ENCODE data around the gene PRSS16. TPM values are rescaled to one million over a fixed set of nuclear protein-coding genes. Genes with fewer than 3 reads are reported as not detected.
A peak's percentile ranks its signal among the peaks of the same experiment; 100 is the strongest.

The PRSS16 gene
- total and polyA plus RNA-seq, 2 donors = 1.0 to 2.0 TPM

DNA sequence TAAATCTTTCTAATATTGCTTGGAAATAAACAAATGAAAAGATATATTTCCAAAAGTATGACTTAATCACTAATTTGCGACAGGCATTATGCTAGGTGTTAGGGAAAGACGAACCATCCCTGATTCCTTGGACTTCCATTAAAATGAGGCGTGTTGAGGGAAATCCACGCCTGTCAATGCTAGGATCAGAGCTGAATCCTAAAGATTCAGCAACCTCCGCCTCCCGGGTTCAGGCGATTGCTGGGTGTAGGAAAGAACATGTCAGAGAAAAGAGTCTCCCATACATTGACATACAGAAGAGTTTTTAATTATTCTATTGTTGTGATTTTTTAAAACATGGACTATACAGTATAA lies 16.8 kb upstream of the PRSS16 start:
- Histone ChIP-seq H3K36me3 (ENCODE audit: insufficient read depth) (no peaks in the 10 kb centered on the region), H3K4me1 (ENCODE audit: insufficient read depth) (no peaks in the 10 kb centered on the region), H3K4me3 (ENCODE audit: low read depth, low read length) (no peak overlapping the region), H3K27ac (ENCODE audit: low read depth) (no peak overlapping the region)
- DNase-seq (ENCODE audit: extremely low spot score) = no peak
- WGBS = 22% methylated on average over 7 of the region's 7 CpGs

DNA sequence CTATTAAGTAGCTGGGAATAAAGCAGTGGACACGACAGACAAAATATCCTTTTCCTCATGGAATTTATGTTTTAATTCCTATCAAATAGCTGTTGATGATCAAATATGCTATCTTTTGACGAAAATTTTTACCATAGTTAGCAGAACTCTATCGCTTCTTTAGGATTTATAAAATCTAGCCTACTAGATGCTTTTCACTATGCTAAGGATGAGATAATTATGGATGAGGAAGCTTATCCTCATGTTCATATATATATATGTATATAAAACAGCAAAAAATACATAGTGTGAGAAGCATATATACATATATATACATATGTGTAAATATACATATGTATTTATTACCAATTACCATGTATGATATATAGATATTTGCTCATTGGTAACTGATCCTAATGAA lies 12.9 kb upstream of the PRSS16 start:
- Histone ChIP-seq H3K4me1 (ENCODE audit: insufficient read depth) (no peaks in the 10 kb centered on the region), H3K36me3 (ENCODE audit: insufficient read depth) (no peaks in the 10 kb centered on the region), H3K4me3 (ENCODE audit: low read depth, low read length) (no peak overlapping the region), H3K27ac (ENCODE audit: low read depth) (no peak overlapping the region)
- no peak for DNase-seq (ENCODE audit: extremely low spot score)
- 67% methylated on average over 3 of the region's 3 CpGs for WGBS

GRCh38 chr6:27237089-27237803 lies 10.3 kb upstream of the PRSS16 start:
- H3K4me1 ChIP-seq (ENCODE audit: insufficient read depth) = no peaks in the 10 kb centered on the region

DNA sequence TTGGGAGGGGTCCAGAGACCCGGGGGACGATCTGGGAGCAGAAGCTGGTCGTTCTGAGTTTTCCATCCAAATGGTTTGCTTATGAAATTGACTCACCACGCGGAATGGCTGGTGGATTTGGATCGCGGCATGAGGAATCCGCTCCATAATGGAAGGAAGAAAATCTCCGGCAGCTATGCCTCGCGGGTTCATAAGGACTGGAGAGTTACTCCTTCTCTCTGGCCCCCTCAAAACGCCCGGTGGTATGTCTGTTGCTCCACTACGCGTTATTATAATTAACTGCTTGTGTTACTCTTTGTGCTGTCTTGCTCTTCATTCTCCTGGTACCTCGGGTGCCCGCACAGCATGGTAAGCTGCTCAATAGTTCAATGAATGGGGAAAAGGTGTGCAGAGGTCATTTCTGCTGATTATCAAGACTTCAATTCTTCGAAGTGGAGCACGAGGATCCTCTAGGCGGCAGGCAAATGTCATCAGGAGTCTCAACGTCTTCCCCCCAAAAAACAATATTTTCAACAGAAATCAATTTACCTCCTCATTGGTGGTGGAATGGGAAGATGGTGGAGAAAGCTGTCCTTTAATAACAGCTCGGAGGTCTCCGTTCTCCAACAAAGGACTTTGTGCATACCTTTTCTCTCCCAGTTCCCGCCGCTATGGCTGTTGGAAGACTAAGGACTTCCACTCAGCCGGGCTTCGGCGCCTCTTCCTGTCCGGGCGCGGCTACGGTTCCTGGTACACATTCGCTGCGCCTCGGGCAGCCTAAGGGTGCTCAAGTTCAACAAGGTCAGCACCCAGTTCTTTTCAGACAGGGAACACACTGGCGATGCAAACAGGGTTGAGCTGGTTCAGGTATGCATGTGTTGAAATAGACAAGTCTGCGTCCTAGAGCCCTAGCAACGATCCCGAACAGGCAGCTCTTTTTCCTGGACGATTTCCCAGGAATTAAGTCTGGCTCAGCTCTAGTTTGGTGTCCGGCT lies 9.2 kb upstream of the PRSS16 start:
- no peak for DNase-seq (ENCODE audit: extremely low spot score)
- Histone ChIP-seq H3K4me1 (ENCODE audit: insufficient read depth) (no peaks in the 10 kb centered on the region), H3K27ac (ENCODE audit: low read depth) (no peak overlapping the region), H3K36me3 (ENCODE audit: insufficient read depth) (no peaks in the 10 kb centered on the region), H3K4me3 (ENCODE audit: low read depth, low read length) (no peak overlapping the region)
- WGBS = 4% methylated on average over 41 of the region's 41 CpGs

More at GRCh38 chr6:27237089-27237803, 10.3 kb upstream of the PRSS16 start:
- WGBS = 16% methylated on average over 20 of the region's 20 CpGs
- no peaks in the 10 kb centered on the region for H3K36me3 ChIP-seq (ENCODE audit: insufficient read depth)
- no peak for DNase-seq (ENCODE audit: extremely low spot score)
- H3K27ac ChIP-seq (ENCODE audit: low read depth) = no peak overlapping the region
- no peak overlapping the region for H3K4me3 ChIP-seq (ENCODE audit: low read depth, low read length)

DNA sequence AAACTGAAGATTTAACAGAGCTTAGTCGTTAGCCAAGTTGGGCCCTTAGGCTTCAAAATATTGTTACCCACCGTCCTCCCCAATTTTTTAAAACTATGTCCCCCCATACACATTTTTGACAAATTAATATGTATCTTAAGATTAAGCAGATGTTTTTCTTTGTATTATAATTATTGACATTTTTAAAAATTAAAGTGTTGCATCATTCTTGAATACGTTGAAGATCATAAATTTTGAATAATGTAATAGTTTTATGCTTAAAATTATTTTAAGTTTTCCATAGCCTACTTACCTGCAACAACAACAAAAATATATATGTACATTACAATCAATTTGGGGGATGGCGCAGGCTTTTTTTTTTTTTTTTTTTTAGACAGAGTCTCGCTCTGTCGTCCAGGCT lies 8.2 kb upstream of the PRSS16 start:
- no peaks in the 10 kb centered on the region for H3K36me3 ChIP-seq (ENCODE audit: insufficient read depth)
- H3K4me1 ChIP-seq (ENCODE audit: insufficient read depth) = no peaks in the 10 kb centered on the region
- H3K27ac ChIP-seq (ENCODE audit: low read depth) = no peak overlapping the region
- no peak for DNase-seq (ENCODE audit: extremely low spot score)
- H3K4me3 ChIP-seq (ENCODE audit: low read depth, low read length) = no peak overlapping the region
- WGBS = 81% methylated on average over 6 of the region's 6 CpGs

GRCh38 chr6:27241443-27241842 lies 6.1 kb upstream of the PRSS16 start:
- H3K4me1 ChIP-seq (ENCODE audit: insufficient read depth) = no peaks in the 10 kb centered on the region
- no peak overlapping the region for H3K4me3 ChIP-seq (ENCODE audit: low read depth, low read length)
- WGBS = 74% methylated on average over 7 of the region's 7 CpGs
- H3K36me3 ChIP-seq (ENCODE audit: insufficient read depth) = no peaks in the 10 kb centered on the region
- H3K27ac ChIP-seq (ENCODE audit: low read depth) = no peak overlapping the region
- no peak for DNase-seq (ENCODE audit: extremely low spot score)

DNA sequence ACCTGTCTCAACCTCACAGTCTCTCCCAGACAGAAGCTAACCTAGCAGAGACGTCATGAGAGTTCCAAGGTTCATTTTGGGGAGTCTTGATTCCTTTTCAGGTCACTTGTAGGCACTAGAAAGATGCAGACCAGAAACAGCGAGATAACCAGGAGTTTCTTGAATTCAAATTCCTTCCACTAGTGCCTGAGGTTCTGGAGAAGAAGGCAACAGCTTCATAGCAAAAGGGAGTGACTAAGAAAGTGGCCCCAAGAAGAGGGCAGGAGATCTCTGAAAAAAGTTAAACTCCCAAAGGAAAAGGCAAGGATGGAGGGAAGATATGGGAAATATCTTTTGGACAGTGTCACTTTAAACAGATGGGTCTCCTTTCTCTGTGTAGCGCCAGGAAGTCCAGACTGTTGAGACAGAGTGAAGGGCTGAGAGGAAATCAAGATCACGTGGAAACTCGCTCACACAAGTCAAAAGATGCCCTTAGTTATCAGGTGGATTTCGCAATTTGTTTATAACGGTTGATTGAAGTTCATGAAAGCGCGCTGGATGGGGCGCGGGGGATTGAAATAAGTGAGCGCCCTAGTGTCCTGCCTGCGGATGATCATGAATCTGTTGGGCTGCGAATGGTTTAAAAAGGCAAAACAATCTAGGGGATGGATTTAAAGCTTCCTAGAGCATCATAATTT lies 4.8 kb upstream of the PRSS16 start:
- no peaks in the 10 kb centered on the region for H3K4me1 ChIP-seq (ENCODE audit: insufficient read depth)
- no peak for DNase-seq (ENCODE audit: extremely low spot score)
- no peak overlapping the region for H3K4me3 ChIP-seq (ENCODE audit: low read depth, low read length)
- H3K27ac ChIP-seq (ENCODE audit: low read depth) = no peak overlapping the region
- H3K36me3 ChIP-seq (ENCODE audit: insufficient read depth) = no peaks in the 10 kb centered on the region
- WGBS = 61% methylated on average over 14 of the region's 14 CpGs

DNA sequence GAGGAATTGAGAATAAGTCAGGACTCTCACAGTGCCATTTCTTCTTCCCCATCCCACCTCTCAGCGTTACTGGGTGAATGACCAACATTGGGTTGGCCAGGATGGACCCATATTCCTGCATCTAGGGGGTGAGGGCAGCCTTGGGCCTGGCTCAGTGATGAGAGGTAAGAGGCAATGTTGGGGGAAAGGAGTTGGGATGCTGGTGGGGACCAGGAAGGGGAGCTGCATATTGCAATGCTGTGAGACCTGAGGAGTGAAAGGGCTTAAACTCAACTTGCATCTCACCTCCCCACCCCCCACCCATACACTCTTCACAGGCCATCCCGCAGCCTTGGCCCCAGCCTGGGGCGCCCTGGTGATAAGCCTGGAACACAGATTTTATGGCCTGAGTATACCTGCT lies 1.3 kb downstream of the PRSS16 start:
- 44% methylated on average over 3 of the region's 3 CpGs for WGBS

DNA sequence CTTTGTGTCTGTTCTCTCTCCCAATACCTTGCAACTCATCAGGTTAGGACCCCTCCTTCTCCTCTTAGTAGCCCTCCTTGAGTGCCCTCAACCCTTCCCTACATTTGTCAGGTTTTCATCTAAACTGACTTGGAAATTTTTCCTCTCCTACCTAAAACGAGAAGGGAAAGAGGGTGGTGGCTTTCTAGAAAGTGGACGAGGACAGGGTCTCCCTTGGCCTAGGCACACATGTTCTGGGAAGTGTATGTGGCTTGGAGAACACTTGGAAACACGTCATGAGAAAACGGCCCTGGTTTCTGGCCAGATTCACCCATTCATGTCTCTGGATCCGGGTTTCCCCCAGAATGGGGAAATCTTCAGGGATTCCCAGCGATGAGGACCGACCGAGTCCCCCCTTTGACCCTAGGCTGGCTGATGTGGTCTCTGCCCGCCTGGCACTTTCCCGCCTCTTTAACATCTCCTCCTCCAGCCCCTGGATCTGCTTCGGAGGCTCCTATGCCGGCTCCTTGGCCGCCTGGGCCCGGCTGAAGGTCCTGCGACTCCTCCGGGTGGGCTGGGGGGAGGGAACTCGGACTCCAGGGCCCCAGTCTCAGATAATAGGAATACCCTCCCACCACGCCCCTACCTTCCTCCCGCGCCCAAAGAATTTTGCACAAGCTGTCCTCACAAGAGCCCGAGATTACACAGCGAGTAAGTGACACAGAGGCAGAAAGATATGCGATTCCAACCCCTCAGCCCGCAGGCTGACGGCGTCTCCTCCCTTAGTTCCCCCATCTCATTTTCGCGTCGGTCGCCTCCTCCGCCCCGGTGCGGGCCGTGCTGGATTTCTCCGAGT lies 3.0 kb downstream of the PRSS16 start:
- Histone ChIP-seq H3K4me1 (ENCODE audit: insufficient read depth) (no peaks in the 10 kb centered on the region), H3K4me3 (ENCODE audit: low read depth, low read length) (peak overlapping the region; percentile 50), H3K27ac (ENCODE audit: low read depth) (no peak overlapping the region), H3K36me3 (ENCODE audit: insufficient read depth) (no peaks in the 10 kb centered on the region)
- 5% methylated on average over 35 of the region's 35 CpGs for WGBS
- no peak for DNase-seq (ENCODE audit: extremely low spot score)

More for the DNA sequence above, 1.3 kb downstream of the PRSS16 start:
- no peak overlapping the region for H3K27ac ChIP-seq (ENCODE audit: low read depth)
- H3K36me3 ChIP-seq (ENCODE audit: insufficient read depth) = no peaks in the 10 kb centered on the region
- H3K4me1 ChIP-seq (ENCODE audit: insufficient read depth) = no peaks in the 10 kb centered on the region
- no peak overlapping the region for H3K4me3 ChIP-seq (ENCODE audit: low read depth, low read length)
- no peak for DNase-seq (ENCODE audit: extremely low spot score)

DNA sequence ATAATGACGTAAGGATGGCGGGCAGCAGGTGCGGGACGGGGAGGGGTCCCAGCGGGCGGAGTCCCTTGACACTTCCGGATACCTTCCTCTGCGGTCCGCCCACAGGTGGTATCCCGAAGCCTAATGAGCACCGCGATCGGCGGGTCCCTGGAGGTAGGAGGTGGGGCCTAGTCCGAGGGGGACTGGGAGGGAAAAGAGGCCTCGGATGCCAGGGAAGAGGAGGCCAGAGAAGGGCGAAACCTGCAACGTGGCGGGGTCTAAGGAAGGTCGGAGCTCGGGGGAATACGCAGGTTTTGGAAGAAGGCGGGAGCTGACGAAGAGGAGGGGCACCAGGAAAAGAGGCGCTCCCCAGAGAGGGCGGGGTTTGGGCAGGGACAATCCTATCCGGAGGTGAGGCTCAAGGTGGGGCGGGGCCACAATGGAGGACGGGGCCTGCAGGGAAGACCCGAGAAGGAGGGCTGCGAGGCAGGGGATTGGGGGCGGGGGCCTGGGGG lies 3.7 kb downstream of the PRSS16 start:
- H3K27ac ChIP-seq (ENCODE audit: low read depth) = no peak overlapping the region
- no peaks in the 10 kb centered on the region for H3K4me1 ChIP-seq (ENCODE audit: insufficient read depth)
- H3K4me3 ChIP-seq (ENCODE audit: low read depth, low read length) = peak overlapping the region; percentile 50
- DNase-seq (ENCODE audit: extremely low spot score) = peak; percentile 56
- no peaks in the 10 kb centered on the region for H3K36me3 ChIP-seq (ENCODE audit: insufficient read depth)
- 1% methylated on average over 32 of the region's 32 CpGs for WGBS

DNA sequence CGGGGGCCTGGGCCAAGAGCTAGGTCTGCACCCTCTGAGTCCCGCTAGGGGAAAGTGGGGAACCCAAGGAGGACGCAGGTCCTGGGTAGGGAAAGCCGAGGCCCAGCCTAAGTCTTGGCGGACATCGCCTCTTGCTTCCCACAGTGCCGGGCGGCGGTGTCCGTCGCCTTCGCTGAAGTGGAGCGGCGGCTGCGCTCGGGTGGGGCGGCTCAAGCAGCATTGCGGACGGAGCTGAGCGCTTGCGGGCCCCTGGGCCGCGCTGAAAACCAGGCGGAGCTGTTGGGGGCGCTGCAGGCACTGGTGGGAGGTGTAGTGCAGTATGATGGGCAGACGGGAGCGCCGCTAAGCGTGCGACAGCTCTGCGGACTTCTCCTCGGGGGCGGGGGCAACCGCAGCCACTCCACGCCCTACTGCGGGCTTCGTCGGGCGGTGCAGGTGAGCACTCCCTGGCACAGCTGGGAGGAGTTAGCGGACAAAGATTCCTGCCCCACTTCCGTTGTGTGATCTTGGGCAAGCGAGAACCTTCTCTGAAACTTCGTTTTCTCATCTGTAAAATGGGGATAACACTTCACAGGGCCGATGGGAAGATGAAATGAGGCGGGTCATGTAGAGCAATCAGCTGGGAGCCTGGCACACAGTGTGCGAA lies 4.2 kb downstream of the PRSS16 start:
- DNase-seq (ENCODE audit: extremely low spot score) = no peak
- H3K4me1 ChIP-seq (ENCODE audit: insufficient read depth) = no peaks in the 10 kb centered on the region
- peak overlapping the region; percentile 50 for H3K4me3 ChIP-seq (ENCODE audit: low read depth, low read length)
- H3K36me3 ChIP-seq (ENCODE audit: insufficient read depth) = no peaks in the 10 kb centered on the region
- 4% methylated on average over 46 of the region's 46 CpGs for WGBS
- no peak overlapping the region for H3K27ac ChIP-seq (ENCODE audit: low read depth)

- Histone ChIP-seq H3K36me3 (ENCODE audit: insufficient read depth) (no peaks in the 10 kb centered on the region), H3K4me1 (ENCODE audit: insufficient read depth) (no peaks in the 10 kb centered on the region), H3K4me3 (ENCODE audit: low read depth, low read length) (no peak overlapping the region), H3K27ac (ENCODE audit: low read depth) (no peak overlapping the region)
- WGBS = 61% methylated on average over 3 of the region's 3 CpGs
- DNase-seq (ENCODE audit: extremely low spot score) = no peak
Observed at GRCh38 chr6:27254566-27254965, 7.1 kb downstream of the PRSS16 start.
